Measurements from ENCODE around the gene HAO1. TPM values are rescaled to one million over a fixed set of nuclear protein-coding genes. Genes with fewer than 3 reads are reported as not detected.

The HAO1 gene
- total and polyA plus RNA-seq, 9 of the 15 experiments (the other 6 are each of a cell fraction or from before 2014, with no cell fraction given) = not detected

GRCh38 chr20:7911586-7912330, 28.5 kb downstream of the HAO1 start:
- H3K27me3 ChIP-seq (ENCODE audit: control insufficient read depth in 2 of 2, insufficient read depth in 2 of 2, low read length in 2 of 2) = no peaks in the 10 kb centered on the region
- H3K79me2 ChIP-seq (ENCODE audit: control insufficient read depth, insufficient read depth, low read length) = no peaks in the 10 kb centered on the region
- H3K9ac ChIP-seq (ENCODE audit: insufficient read depth in 1 of 2, low read depth in 2 of 2, low read length in 2 of 2) = no peak overlapping the region
- BruUV-seq (replicated peaks) = no TSS peak
- TF ChIP-seq, protein P1, sequence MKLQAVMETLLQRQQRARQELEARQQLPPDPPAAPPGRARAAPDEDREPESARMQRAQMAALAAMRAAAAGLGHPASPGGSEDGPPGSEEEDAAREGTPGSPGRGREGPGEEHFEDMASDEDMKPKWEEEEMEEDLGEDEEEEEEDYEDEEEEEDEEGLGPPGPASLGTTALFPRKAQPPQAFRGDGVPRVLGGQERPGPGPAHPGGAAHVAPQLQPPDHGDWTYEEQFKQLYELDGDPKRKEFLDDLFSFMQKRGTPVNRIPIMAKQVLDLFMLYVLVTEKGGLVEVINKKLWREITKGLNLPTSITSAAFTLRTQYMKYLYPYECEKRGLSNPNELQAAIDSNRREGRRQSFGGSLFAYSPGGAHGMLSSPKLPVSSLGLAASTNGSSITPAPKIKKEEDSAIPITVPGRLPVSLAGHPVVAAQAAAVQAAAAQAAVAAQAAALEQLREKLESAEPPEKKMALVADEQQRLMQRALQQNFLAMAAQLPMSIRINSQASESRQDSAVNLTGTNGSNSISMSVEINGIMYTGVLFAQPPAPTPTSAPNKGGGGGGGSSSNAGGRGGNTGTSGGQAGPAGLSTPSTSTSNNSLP (IDR thresholded peaks at IDR 0.05; ENCODE audit: borderline replicate concordance, low read depth, low read length) = no peak
- no peak for TF ChIP-seq NR2C1 (IDR thresholded peaks at IDR 0.05)
- 0 out of 2 replicates have a peak, but pooled peaks have one; percentile 17 for TF ChIP-seq NR2C1 (tag; IDR thresholded peaks at IDR 0.05)
- POLR2A ChIA-PET = no interaction called here
- ATAC-seq (no peak), FAIRE-seq (no peak), DNase-seq (ENCODE audit: extremely low read depth in 1 of 4, low spot score in 3 of 4) (no peak)
- intact Hi-C loops (cut with micrococcal nuclease) (no loop called here), in situ Hi-C loops (cut with MboI) (no loop called here)
- H3K27ac ChIP-seq (ENCODE audit: extremely low read depth, low read depth, low read length) = no peak overlapping the region
- no peaks in the 10 kb centered on the region for H3K9me1 ChIP-seq (ENCODE audit: control insufficient read depth, insufficient read depth, low read length)
- no peaks in the 10 kb centered on the region for H3K9me3 ChIP-seq (replicated peaks; ENCODE audit: control insufficient read depth, insufficient read depth, low read depth, low read length)
- CTCF ChIA-PET (ENCODE audit: low intra/inter-chr PET ratio) = no interaction called here
- WGBS (ENCODE audit: insufficient coverage, low coverage, missing lambda C conversion rate) = 2% methylated on average over 7 of the region's 10 CpGs
- no peak overlapping the region for H3K4me2 ChIP-seq (ENCODE audit: insufficient read depth, low read length)
- no peak overlapping the region for H2AFZ ChIP-seq (ENCODE audit: low read depth, low read length)
- H3K4me1 ChIP-seq (replicated peaks in 1 of 2; ENCODE audit: control insufficient read depth in 2 of 2, insufficient read depth in 2 of 2, low read length in 2 of 2) = no peaks in the 10 kb centered on the region
- no peak overlapping the region for H3K4me3 ChIP-seq
- no peaks in the 10 kb centered on the region for H4K20me1 ChIP-seq (replicated peaks; ENCODE audit: control insufficient read depth, insufficient read depth, low read length)
- H3K36me3 ChIP-seq (ENCODE audit: control insufficient read depth, insufficient read depth, low read length) = no peaks in the 10 kb centered on the region

- Histone ChIP-seq H3K27me3 (ENCODE audit: control insufficient read depth in 2 of 2, insufficient read depth in 2 of 2, low read length in 2 of 2) (no peaks in the 10 kb centered on the region), H3K4me2 (ENCODE audit: insufficient read depth, low read length) (no peak overlapping the region), H3K9ac (ENCODE audit: insufficient read depth in 1 of 2, low read depth in 2 of 2, low read length in 2 of 2) (no peak overlapping the region), H3K4me1 (replicated peaks in 1 of 2; ENCODE audit: control insufficient read depth in 2 of 2, insufficient read depth in 2 of 2, low read length in 2 of 2) (no peaks in the 10 kb centered on the region), H3K27ac (ENCODE audit: extremely low read depth, low read depth, low read length) (no peak overlapping the region), H3K79me2 (ENCODE audit: control insufficient read depth, insufficient read depth, low read length) (no peaks in the 10 kb centered on the region), H3K9me1 (ENCODE audit: control insufficient read depth, insufficient read depth, low read length) (no peaks in the 10 kb centered on the region), H2AFZ (ENCODE audit: low read depth, low read length) (no peak overlapping the region), H3K9me3 (replicated peaks; ENCODE audit: control insufficient read depth, insufficient read depth, low read depth, low read length) (no peaks in the 10 kb centered on the region), H3K36me3 (ENCODE audit: control insufficient read depth, insufficient read depth, low read length) (no peaks in the 10 kb centered on the region), H3K4me3 (no peak overlapping the region), H4K20me1 (replicated peaks; ENCODE audit: control insufficient read depth, insufficient read depth, low read length) (no peaks in the 10 kb centered on the region)
- ChIA-PET CTCF (ENCODE audit: low intra/inter-chr PET ratio) (no interaction called here), POLR2A (no interaction called here)
- no peak for DNase-seq (ENCODE audit: extremely low read depth in 1 of 4, low spot score in 3 of 4)
- in situ Hi-C loops (cut with MboI) = no loop called here
- ATAC-seq = no peak
- 5% methylated on average over 4 of the region's 4 CpGs for WGBS (ENCODE audit: insufficient coverage, low coverage, missing lambda C conversion rate)
- intact Hi-C loops (cut with micrococcal nuclease) = no loop called here
- FAIRE-seq = no peak
- no TSS peak for BruUV-seq (replicated peaks)
- TF ChIP-seq NCOA4 (IDR thresholded peaks at IDR 0.05; ENCODE audit: partially characterized antibody) (no peak), ZNF766 (CRISPR knock-in tag; conservative IDR thresholded peaks at IDR 0.05) (no peak), MIER1 (IDR thresholded peaks at IDR 0.05; ENCODE audit: low read depth) (no peak), GTF2A2 (tag; IDR thresholded peaks at IDR 0.05) (no peak), ZKSCAN8 (CRISPR knock-in tag; IDR thresholded peaks at IDR 0.05) (no peak), FOXA3 (CRISPR knock-in tag; conservative IDR thresholded peaks at IDR 0.05 in 1 of 2, IDR thresholded peaks at IDR 0.05 in 1 of 2) (no peak), C11orf30 (IDR thresholded peaks at IDR 0.05; ENCODE audit: low read depth) (no peak), BCOR (IDR thresholded peaks at IDR 0.05) (no peak), JUNB (CRISPR knock-in tag; conservative IDR thresholded peaks at IDR 0.05) (no peak), ZFP1 (CRISPR knock-in tag; IDR thresholded peaks at IDR 0.05) (no peak), HMGN3 (IDR thresholded peaks at IDR 0.05; ENCODE audit: borderline replicate concordance, extremely low read depth, insufficient read length, low read depth, low read length) (no peak), SRSF1 (IDR thresholded peaks at IDR 0.05; ENCODE audit: low read depth, low read length) (no peak), ELF1 (tag; IDR thresholded peaks at IDR 0.05) (no peak)
These were observed 31.4 kb downstream of the HAO1 start for GRCh38 chr20:7908905-7909304.

Data from K562 (cell line).